Neural progenitor cell (in vitro differentiated cells): ENCODE results near the gene SPOCD1. TPM values are rescaled to one million over a fixed set of nuclear protein-coding genes. Genes with fewer than 3 reads are reported as not detected.
A peak's percentile ranks its signal among the peaks of the same experiment; 100 is the strongest.

Experiments used
- DNase-seq: peaks from one replicate; pipeline ENCODE4 v3.0.0-alpha.2; 2016; ENCODE audit warnings: low spot score
- H2AFZ ChIP-seq: fragments of 200-600 bp; sonication (generic); replicated peaks from 2 replicates; pipeline ENCODE4 v1.6.1; 2016; ENCODE audit warnings: antibody characterized with exemption
- H3F3A ChIP-seq: fragments of 200-600 bp; sonication (generic); 2 replicates; pipeline ENCODE4 v1.6.1; 2016; ENCODE audit warnings: antibody characterized with exemption, low read depth
- H3K27ac ChIP-seq: fragments of 200-600 bp; sonication (generic); 2 replicates; pipeline ENCODE4 v1.5.1; 2016; ENCODE audit warnings: mild to moderate bottlenecking
- H3K27me3 ChIP-seq: fragments of 200-600 bp; sonication (generic); 2 replicates; pipeline ENCODE4 v1.6.1; 2016; ENCODE audit warnings: mild to moderate bottlenecking, moderate library complexity
- H3K36me3 ChIP-seq: fragments of 200-600 bp; sonication (generic); 2 replicates; pipeline ENCODE4 v1.5.1; 2016
- H3K4me1 ChIP-seq: fragments of 200-600 bp; sonication (generic); 2 replicates; pipeline ENCODE4 v1.6.1; 2016; ENCODE audit warnings: mixed run types
- H3K4me2 ChIP-seq: fragments of 200-600 bp; sonication (generic); 2 replicates; pipeline ENCODE4 v1.6.1; 2016
- H3K4me3 ChIP-seq: fragments of 200-600 bp; sonication (generic); 2 replicates; pipeline ENCODE4 v1.5.1; 2016
- H3K79me2 ChIP-seq: fragments of 200-600 bp; sonication (generic); 2 replicates; pipeline ENCODE4 v1.6.1; 2016; ENCODE audit warnings: low read depth
- H3K9ac ChIP-seq: fragments of 200-600 bp; sonication (generic); 2 replicates; pipeline ENCODE4 v1.6.1; 2016
- H3K9me3 ChIP-seq: fragments of 200-600 bp; sonication (generic); 2 replicates; pipeline ENCODE4 v1.5.1; 2016; ENCODE audit warnings: low read depth
- H4K20me1 ChIP-seq: fragments of 200-600 bp; sonication (generic); 2 replicates; pipeline ENCODE4 v1.6.1; 2016; ENCODE audit warnings: low read depth
- H3K27ac Mint-ChIP-seq: 3 replicates; pipeline ENCODE4 v1.8.0; 2021; ENCODE audit warnings: mixed read lengths
- H3K27me3 Mint-ChIP-seq: 2 replicates; pipeline ENCODE4 v1.8.0; 2022; ENCODE audit warnings: low read depth, mild to moderate bottlenecking, inconsistent platforms, moderate library complexity, mixed read lengths; ENCODE audit not compliant: insufficient read depth
- H3K36me3 Mint-ChIP-seq: 3 replicates; pipeline ENCODE4 v1.8.0; 2021; ENCODE audit warnings: mixed read lengths
- H3K4me1 Mint-ChIP-seq: 3 replicates; pipeline ENCODE4 v1.8.0; 2021; ENCODE audit warnings: mixed read lengths
- H3K4me3 Mint-ChIP-seq: 3 replicates; pipeline ENCODE4 v1.8.0; 2021; ENCODE audit warnings: mild to moderate bottlenecking, moderate library complexity, mixed read lengths
- H3K9me3 Mint-ChIP-seq: 3 replicates; pipeline ENCODE4 v1.8.0; 2020; ENCODE audit warnings: mixed read lengths
- CTCF ChIP-seq: fragments of 200-600 bp; sonication (generic); IDR thresholded peaks from 2 replicates; pipeline ENCODE4 v1.5.1; 2017; ENCODE audit warnings: antibody characterized with exemption, mild to moderate bottlenecking
- EZH2 ChIP-seq: fragments of 200-600 bp; sonication (generic); IDR thresholded peaks from 2 replicates; pipeline ENCODE4 v1.6.1; 2017; ENCODE audit warnings: antibody characterized with exemption, mild to moderate bottlenecking, moderate library complexity
- EZH2phosphoT487 ChIP-seq: fragments of 200-600 bp; sonication (generic); IDR thresholded peaks from 2 replicates; pipeline ENCODE4 v1.6.1; 2017; ENCODE audit warnings: antibody characterized with exemption
- total RNA-seq: library from RNA; depleted of rRNA; stranded (reverse); fragments of >200 nt; gene quantifications from 2 replicates; pipeline ENCODE4 v1.2.3, GENCODE V29; 2015; ENCODE audit warnings: low replicate concordance

The SPOCD1 gene
- total RNA-seq, 1 donor from 2014 or later: 1.4 TPM

GRCh38 chr1:31795096-31795675 is 20.6 kb downstream of the SPOCD1 start:
- H3K27ac Mint-ChIP-seq: peak overlapping the region; percentile 67
- Histone ChIP-seq H3K4me1 (peaks cover 26% of the 10 kb centered on the region), H2AFZ (no peak overlapping the region), H3K36me3 (no peaks in the 10 kb centered on the region), H3K27me3 (no peaks in the 10 kb centered on the region), H3K9me3 (no peaks in the 10 kb centered on the region), H3K27ac (no peak overlapping the region), H4K20me1 (no peaks in the 10 kb centered on the region), H3K9ac (no peak overlapping the region), H3K4me2 (no peak overlapping the region), H3K4me3 (no peak overlapping the region), H3F3A (no peaks in the 10 kb centered on the region), H3K79me2 (no peaks in the 10 kb centered on the region)
- peaks cover 29% of the 10 kb centered on the region for H3K4me1 Mint-ChIP-seq
- H3K27me3 Mint-ChIP-seq: peaks cover 3% of the 10 kb centered on the region
- no peak overlapping the region for H3K4me3 Mint-ChIP-seq
- no peak for DNase-seq
- no peaks in the 10 kb centered on the region for H3K9me3 Mint-ChIP-seq
- TF ChIP-seq EZH2 (no peak), EZH2phosphoT487 (no peak), CTCF (no peak)
- no peaks in the 10 kb centered on the region for H3K36me3 Mint-ChIP-seq

GRCh38 chr1:31793586-31794285 is 22.1 kb downstream of the SPOCD1 start:
- Histone ChIP-seq H4K20me1 (no peaks in the 10 kb centered on the region), H3K27me3 (no peaks in the 10 kb centered on the region), H2AFZ (no peak overlapping the region), H3K4me3 (no peak overlapping the region), H3K79me2 (no peaks in the 10 kb centered on the region), H3K27ac (no peak overlapping the region), H3K4me2 (no peak overlapping the region), H3K4me1 (peaks cover 15% of the 10 kb centered on the region), H3K9ac (no peak overlapping the region), H3K9me3 (no peaks in the 10 kb centered on the region), H3K36me3 (no peaks in the 10 kb centered on the region), H3F3A (peaks cover 2% of the 10 kb centered on the region)
- no peak for DNase-seq
- peaks cover 25% of the 10 kb centered on the region for H3K4me1 Mint-ChIP-seq
- TF ChIP-seq EZH2phosphoT487: no peak
- TF ChIP-seq EZH2: no peak
- no peak for TF ChIP-seq CTCF
- H3K9me3 Mint-ChIP-seq: no peaks in the 10 kb centered on the region
- H3K36me3 Mint-ChIP-seq: no peaks in the 10 kb centered on the region
- no peak overlapping the region for H3K27ac Mint-ChIP-seq
- no peak overlapping the region for H3K4me3 Mint-ChIP-seq
- peaks cover 3% of the 10 kb centered on the region for H3K27me3 Mint-ChIP-seq

- Histone ChIP-seq H3K79me2 (no peaks in the 10 kb centered on the region), H3K4me1 (peaks cover 10% of the 10 kb centered on the region), H3K4me3 (no peak overlapping the region), H4K20me1 (no peaks in the 10 kb centered on the region), H2AFZ (no peak overlapping the region), H3K4me2 (no peak overlapping the region), H3K9me3 (no peaks in the 10 kb centered on the region), H3K27ac (no peak overlapping the region), H3K36me3 (no peaks in the 10 kb centered on the region), H3K9ac (no peak overlapping the region), H3K27me3 (no peaks in the 10 kb centered on the region), H3F3A (peaks cover 7% of the 10 kb centered on the region)
- H3K9me3 Mint-ChIP-seq: no peaks in the 10 kb centered on the region
- H3K27ac Mint-ChIP-seq: peak overlapping the region; percentile 50
- no peak for DNase-seq
- peaks cover 3% of the 10 kb centered on the region for H3K27me3 Mint-ChIP-seq
- H3K4me1 Mint-ChIP-seq: peaks cover 20% of the 10 kb centered on the region
- TF ChIP-seq EZH2phosphoT487 (no peak), CTCF (no peak), EZH2 (no peak)
- no peaks in the 10 kb centered on the region for H3K36me3 Mint-ChIP-seq
- H3K4me3 Mint-ChIP-seq: no peak overlapping the region
Measured at GRCh38 chr1:31793086-31793485, 22.7 kb downstream of the SPOCD1 start.
